ENCODE measurements around the gene TK2. TPM values are rescaled to one million over a fixed set of nuclear protein-coding genes. Genes with fewer than 3 reads are reported as not detected.
A peak's percentile ranks its signal among the peaks of the same experiment; 100 is the strongest.

Gene TK2
- total RNA-seq, 4 donors from 2014 or later = 15.7 to 20.6 (median 16.6) TPM

DNA sequence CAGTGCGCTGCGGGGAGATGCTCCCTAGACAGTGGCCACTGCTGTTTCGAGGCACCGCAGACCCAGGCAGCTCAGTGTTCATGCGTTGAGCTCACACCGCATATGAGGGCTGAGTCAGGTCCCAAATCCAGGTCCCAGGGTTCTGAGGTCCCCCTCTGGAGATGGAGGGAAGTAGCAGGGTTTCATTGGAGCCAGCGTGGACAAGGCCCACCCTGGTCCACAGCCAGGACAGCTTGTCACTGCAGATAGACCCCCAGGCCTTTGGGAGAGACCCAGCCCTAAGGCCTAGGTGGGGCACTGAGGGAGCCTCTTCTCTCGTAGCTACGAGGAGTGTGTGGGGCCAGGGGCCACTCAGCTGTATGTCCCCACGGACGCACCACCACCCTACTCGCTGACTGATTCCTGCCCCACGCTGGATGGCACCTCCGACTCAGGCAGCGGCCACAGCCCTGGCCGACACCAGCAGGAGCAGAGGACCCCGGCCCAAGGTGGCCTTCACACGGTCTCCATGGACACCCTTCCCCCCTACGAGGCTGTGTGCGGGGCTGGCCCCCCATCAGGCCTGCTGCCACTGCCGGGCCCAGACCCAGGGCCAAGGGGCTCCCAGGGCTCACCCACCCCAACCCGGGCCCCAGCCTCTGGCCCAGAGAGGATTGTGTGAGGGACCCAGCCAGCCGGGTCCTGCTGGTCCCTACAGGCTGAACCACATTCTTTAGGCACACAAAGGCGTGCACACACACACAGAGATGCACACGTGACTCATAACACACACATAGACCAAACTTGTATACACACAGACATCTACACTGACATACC, 69.4 kb downstream of the TK2 start:
- Histone ChIP-seq H3K4me3 (no peak overlapping the region), H3K27ac (no peak overlapping the region), H3K27me3 (peaks cover 6% of the 10 kb centered on the region), H3K36me3 (no peaks in the 10 kb centered on the region), H3K4me1 (no peaks in the 10 kb centered on the region), H3K9me3 (no peaks in the 10 kb centered on the region)
- WGBS, 2 donors (ENCODE audit: low coverage in 1 of 2) = 88% methylated on average over 16 of the region's 25 CpGs; no CpG with 5 or more reads in 1 of the 2 donors
- intact Hi-C loops (cut with DNase I; ENCODE audit: low total_unique reads) = no loop called here
- in situ Hi-C loops (cut with MboI; ENCODE audit: low pct_ligation_motif_present in 1 of 4, low pct_unique_long_range_greater_than_20kb in 1 of 4, low sequenced_read_pairs in 3 of 4) = loop anchor here in 2 of 4 donors (10.0 to 25.0 kb wide), 2 partner anchors 76 to 107 kb away; partner anchors contain the start of gene CMTM2 (in 2 of the 2)
- TF ChIP-seq, protein P1, sequence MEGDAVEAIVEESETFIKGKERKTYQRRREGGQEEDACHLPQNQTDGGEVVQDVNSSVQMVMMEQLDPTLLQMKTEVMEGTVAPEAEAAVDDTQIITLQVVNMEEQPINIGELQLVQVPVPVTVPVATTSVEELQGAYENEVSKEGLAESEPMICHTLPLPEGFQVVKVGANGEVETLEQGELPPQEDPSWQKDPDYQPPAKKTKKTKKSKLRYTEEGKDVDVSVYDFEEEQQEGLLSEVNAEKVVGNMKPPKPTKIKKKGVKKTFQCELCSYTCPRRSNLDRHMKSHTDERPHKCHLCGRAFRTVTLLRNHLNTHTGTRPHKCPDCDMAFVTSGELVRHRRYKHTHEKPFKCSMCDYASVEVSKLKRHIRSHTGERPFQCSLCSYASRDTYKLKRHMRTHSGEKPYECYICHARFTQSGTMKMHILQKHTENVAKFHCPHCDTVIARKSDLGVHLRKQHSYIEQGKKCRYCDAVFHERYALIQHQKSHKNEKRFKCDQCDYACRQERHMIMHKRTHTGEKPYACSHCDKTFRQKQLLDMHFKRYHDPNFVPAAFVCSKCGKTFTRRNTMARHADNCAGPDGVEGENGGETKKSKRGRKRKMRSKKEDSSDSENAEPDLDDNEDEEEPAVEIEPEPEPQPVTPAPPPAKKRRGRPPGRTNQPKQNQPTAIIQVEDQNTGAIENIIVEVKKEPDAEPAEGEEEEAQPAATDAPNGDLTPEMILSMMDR (IDR thresholded peaks at IDR 0.05) = no peak
- TF ChIP-seq POLR2A (IDR thresholded peaks at IDR 0.05) (no peak), POLR2AphosphoS5 (IDR thresholded peaks at IDR 0.05) (no peak), EP300 (IDR thresholded peaks at IDR 0.05; ENCODE audit: low read depth) (no peak)
- no peak for DNase-seq

DNA sequence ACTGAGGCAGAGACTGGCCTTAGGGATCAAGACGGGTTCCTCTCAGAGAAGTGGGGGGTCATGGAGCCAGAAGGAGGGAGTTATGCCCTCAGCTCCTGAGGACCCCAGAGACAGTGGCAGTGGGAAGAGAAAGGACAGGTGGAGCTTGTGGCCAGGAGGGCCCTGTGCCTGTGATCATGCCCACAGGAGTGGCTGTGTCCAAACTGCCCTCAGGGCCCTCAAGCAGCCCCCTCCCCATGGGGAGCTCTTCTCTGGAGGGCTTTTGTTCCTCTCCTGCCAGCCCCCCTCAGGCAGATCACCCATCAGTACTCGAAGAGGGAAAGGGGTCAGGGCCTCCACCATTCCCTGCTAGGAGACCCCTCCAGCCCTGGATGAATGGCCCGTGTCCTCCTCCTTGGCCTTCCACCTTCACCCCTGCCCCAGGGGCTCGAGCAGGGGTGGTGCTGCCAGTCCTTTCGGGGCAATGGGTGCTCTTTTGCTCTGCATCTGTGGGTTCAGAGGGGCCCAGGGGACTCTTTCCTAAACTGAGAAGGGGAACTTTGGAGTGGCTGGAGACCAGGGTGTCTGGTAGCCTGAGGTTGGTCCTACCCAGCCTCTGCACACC, 70.2 kb downstream of the TK2 start:
- intact Hi-C loops (cut with DNase I; ENCODE audit: low total_unique reads) (no loop called here), in situ Hi-C loops (cut with MboI; ENCODE audit: low pct_ligation_motif_present in 1 of 4, low pct_unique_long_range_greater_than_20kb in 1 of 4, low sequenced_read_pairs in 3 of 4) (loop anchor here in 3 of 4 donors (5.0 to 25.0 kb wide), 3 partner anchors 72 to 108 kb away; partner anchors contain the start of gene CMTM2 (in 2 of the 3))
- Histone ChIP-seq H3K4me3 (no peak overlapping the region), H3K36me3 (no peaks in the 10 kb centered on the region), H3K27me3 (peaks cover 13% of the 10 kb centered on the region), H3K4me1 (no peaks in the 10 kb centered on the region), H3K27ac (no peak overlapping the region), H3K9me3 (no peaks in the 10 kb centered on the region)
- 82 to 92% methylated on average over 2 to 5 of the region's 5 CpGs for WGBS, 2 donors (ENCODE audit: low coverage in 1 of 2)
- TF ChIP-seq EP300 (IDR thresholded peaks at IDR 0.05; ENCODE audit: low read depth) (no peak), POLR2A (IDR thresholded peaks at IDR 0.05) (no peak), POLR2AphosphoS5 (IDR thresholded peaks at IDR 0.05) (no peak)
- TF ChIP-seq, protein P1 (IDR thresholded peaks at IDR 0.05) = no peak
- DNase-seq = no peak

DNA sequence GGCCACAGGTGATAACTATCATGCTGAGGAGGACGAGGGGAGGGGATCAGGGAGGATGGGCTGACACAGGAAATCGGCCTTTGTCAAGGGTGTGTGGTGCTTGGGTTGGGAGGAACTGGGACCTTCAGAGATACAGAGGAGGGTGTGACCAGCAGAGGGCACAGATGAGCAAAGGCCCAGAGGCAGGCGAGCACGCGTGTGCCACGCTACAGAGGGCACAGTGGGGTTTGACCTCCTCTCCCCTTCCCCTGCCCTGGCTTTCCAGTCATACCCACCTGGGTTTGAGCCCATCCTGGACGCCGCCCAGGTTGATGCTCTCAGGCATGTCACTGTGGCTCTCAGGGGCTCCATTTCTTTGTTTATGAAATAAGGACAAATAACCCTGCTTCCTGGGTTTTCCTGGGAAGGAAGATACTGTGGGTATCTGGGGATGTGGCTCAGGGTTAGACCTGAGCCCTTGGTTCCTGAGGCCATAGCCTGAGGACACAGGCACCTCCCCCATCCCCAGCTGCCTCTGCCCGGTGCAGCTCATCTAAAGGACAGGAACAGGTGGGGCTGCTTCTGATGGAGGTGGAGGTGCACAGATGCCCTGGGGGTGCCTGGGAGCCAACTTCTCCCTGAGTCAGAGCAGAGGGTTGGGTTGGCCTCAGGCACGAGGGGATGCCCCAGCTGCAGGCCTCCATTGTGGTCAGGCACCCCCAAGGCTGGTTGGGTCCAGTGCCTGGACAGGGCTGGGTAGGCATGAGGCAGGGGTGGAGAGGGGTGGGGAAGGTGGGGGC, 71.0 kb downstream of the TK2 start:
- DNase-seq = peak; percentile 84
- in situ Hi-C loops (cut with MboI; ENCODE audit: low pct_ligation_motif_present in 1 of 4, low pct_unique_long_range_greater_than_20kb in 1 of 4, low sequenced_read_pairs in 3 of 4) = loop anchor here in 3 of 4 donors (5.0 to 25.0 kb wide), 2 partner anchors 72 to 108 kb away; partner anchors contain the start of gene CMTM2 (in 2 of the 3)
- no peaks in the 10 kb centered on the region for H3K9me3 ChIP-seq
- H3K4me1 ChIP-seq = no peaks in the 10 kb centered on the region
- no peak for TF ChIP-seq POLR2AphosphoS5 (IDR thresholded peaks at IDR 0.05)
- TF ChIP-seq, protein P1 (IDR thresholded peaks at IDR 0.05) = peak; percentile 69 to 76 (median 75)
- 0 to 29% methylated on average over 1 to 10 of the region's 10 CpGs for WGBS, 2 donors (ENCODE audit: low coverage in 1 of 2)
- no peak overlapping the region for H3K27ac ChIP-seq
- peaks cover 14% of the 10 kb centered on the region for H3K27me3 ChIP-seq
- intact Hi-C loops (cut with DNase I; ENCODE audit: low total_unique reads) = no loop called here
- no peaks in the 10 kb centered on the region for H3K36me3 ChIP-seq
- H3K4me3 ChIP-seq = no peak overlapping the region

All from transverse colon (tissue), 4 donors.